ENCODE data around the gene DSTYK. TPM values are rescaled to one million over a fixed set of nuclear protein-coding genes. Genes with fewer than 3 reads are reported as not detected.

Gene DSTYK
- total RNA-seq, 4 donors from 2014 or later, result 2.2 to 9.8 (median 6.5) TPM

DNA sequence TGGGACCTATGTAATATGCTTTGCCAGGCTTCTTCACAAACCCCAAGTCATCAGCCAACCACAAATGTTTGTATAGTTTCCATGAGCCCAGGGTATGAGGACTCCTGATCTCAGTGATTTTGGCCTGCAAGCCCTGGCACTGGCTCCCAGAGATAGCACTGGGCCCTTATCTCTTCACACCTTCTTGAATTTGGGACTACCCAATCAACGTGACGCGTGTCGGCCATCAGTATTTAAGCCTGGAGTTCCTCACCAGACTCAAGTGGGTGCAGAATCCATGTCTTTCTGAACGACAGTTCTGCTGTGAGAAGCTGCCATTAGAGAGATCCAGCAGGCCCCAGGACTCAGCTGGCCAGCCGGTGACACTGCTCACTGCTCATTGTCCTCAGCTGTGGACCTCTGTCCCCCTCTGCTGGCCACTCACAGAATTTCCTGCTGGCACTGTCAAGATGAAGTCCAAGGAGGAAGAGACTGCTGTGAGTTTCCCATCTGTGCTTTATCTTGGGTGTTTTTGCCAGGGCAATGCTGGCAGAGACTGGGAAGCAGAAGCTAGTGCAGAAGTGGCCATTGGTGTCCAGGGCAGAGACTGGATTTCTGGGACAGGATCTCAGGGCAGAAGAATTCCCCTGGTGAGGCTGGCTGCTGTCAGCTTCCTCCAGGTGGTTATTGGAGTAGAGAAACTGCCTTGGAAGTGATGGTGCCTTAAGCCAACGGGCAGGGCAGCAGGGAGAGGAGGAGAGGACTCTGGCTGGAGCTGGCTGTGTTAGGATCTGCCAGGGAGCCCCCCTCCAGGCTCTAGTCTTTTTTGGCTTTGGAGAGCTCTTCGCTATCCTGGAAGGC, 44.7 kb upstream of the DSTYK start:
- no peaks in the 10 kb centered on the region for H3K27me3 ChIP-seq
- 32% methylated on average over 8 of the region's 8 CpGs; no CpG with 5 or more reads in 1 of the 2 donors for whole genome bisulfite sequencing, 2 donors (ENCODE audit: low coverage in 1 of 2)
- H3K27ac ChIP-seq, result peak overlapping the region in 1 of 4 donors; percentile 22
- TF ChIP-seq POLR2AphosphoS5 (IDR thresholded peaks at IDR 0.05), result peak in 1 of 3 donors; percentile 7
- no peak for TF ChIP-seq EP300 (IDR thresholded peaks at IDR 0.05; ENCODE audit: low read depth)
- TF ChIP-seq, protein P1, sequence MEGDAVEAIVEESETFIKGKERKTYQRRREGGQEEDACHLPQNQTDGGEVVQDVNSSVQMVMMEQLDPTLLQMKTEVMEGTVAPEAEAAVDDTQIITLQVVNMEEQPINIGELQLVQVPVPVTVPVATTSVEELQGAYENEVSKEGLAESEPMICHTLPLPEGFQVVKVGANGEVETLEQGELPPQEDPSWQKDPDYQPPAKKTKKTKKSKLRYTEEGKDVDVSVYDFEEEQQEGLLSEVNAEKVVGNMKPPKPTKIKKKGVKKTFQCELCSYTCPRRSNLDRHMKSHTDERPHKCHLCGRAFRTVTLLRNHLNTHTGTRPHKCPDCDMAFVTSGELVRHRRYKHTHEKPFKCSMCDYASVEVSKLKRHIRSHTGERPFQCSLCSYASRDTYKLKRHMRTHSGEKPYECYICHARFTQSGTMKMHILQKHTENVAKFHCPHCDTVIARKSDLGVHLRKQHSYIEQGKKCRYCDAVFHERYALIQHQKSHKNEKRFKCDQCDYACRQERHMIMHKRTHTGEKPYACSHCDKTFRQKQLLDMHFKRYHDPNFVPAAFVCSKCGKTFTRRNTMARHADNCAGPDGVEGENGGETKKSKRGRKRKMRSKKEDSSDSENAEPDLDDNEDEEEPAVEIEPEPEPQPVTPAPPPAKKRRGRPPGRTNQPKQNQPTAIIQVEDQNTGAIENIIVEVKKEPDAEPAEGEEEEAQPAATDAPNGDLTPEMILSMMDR (IDR thresholded peaks at IDR 0.05), result peak; percentile 94 to 99 (median 97)
- peaks cover 0 to 16% (median 0%) of the 10 kb centered on the region in 4 donors for H3K4me1 ChIP-seq
- H3K4me3 ChIP-seq, result no peak overlapping the region
- intact Hi-C loops (cut with DNase I; ENCODE audit: low total_unique reads) (loop anchor here (10.0 kb wide), 1 partner anchor 111 kb away; no protein-coding TSS in a partner anchor), in situ Hi-C loops (cut with MboI; ENCODE audit: low pct_ligation_motif_present in 1 of 4, low pct_unique_long_range_greater_than_20kb in 1 of 4, low sequenced_read_pairs in 3 of 4) (loop anchor here in 2 of 4 donors (10.0 kb wide), 2 partner anchors 271 to 281 kb away; no protein-coding TSS in a partner anchor)
- DNase-seq, result peak; percentile 93
- H3K9me3 ChIP-seq, result no peaks in the 10 kb centered on the region
- no peaks in the 10 kb centered on the region for H3K36me3 ChIP-seq

- no peak for DNase-seq
- Histone ChIP-seq H3K27ac (peak overlapping the region in 1 of 4 donors; percentile 12), H3K36me3 (no peaks in the 10 kb centered on the region), H3K4me3 (no peak overlapping the region), H3K9me3 (no peaks in the 10 kb centered on the region), H3K27me3 (no peaks in the 10 kb centered on the region), H3K4me1 (peaks cover 21 to 43% (median 27%) of the 10 kb centered on the region in 4 donors)
- in situ Hi-C loops (cut with MboI; ENCODE audit: low pct_ligation_motif_present in 1 of 4, low pct_unique_long_range_greater_than_20kb in 1 of 4, low sequenced_read_pairs in 3 of 4), result loop anchor here in 2 of 4 donors (10.0 kb wide), 2 partner anchors 267 to 277 kb away; no protein-coding TSS in a partner anchor
- no peak for TF ChIP-seq EP300 (IDR thresholded peaks at IDR 0.05; ENCODE audit: low read depth)
- TF ChIP-seq POLR2AphosphoS5 (IDR thresholded peaks at IDR 0.05), result no peak
- no peak for TF ChIP-seq POLR2A (IDR thresholded peaks at IDR 0.05)
- TF ChIP-seq, protein P1 (IDR thresholded peaks at IDR 0.05), result no peak
- intact Hi-C loops (cut with DNase I; ENCODE audit: low total_unique reads), result loop anchor here (10.0 kb wide), 1 partner anchor 107 kb away; no protein-coding TSS in a partner anchor
- 82 to 84% methylated on average over 4 to 5 of the region's 5 CpGs for WGBS, 2 donors (ENCODE audit: low coverage in 1 of 2)
Measured at GRCh38 chr1:205251576-205251975, 40.1 kb upstream of the DSTYK start.

DNA sequence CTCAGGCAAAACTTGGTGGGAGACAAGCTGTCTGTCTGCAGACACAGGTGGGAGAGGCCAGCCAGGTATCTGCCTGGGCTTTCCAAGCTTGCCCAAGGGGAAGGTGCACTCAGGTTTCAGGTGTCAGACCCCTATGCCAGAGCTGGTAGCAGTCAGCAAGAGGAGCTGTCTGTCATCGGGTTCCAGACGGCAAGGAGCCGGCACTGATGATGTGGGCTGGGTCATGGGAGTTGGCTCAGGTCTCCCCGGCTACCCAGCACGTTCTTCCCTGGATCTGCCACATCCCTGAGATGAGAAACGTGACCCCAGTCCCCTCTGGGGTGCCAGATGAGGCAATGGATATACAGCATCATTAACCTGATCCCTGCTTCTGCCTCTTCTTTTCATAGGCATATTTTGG, 39.2 kb upstream of the DSTYK start:
- DNase-seq, result no peak
- H3K9me3 ChIP-seq, result no peaks in the 10 kb centered on the region
- H3K27me3 ChIP-seq, result no peaks in the 10 kb centered on the region
- no peak overlapping the region for H3K27ac ChIP-seq
- TF ChIP-seq, protein P1 (IDR thresholded peaks at IDR 0.05), result no peak
- TF ChIP-seq EP300 (IDR thresholded peaks at IDR 0.05; ENCODE audit: low read depth), result no peak
- no peak for TF ChIP-seq POLR2AphosphoS5 (IDR thresholded peaks at IDR 0.05)
- TF ChIP-seq POLR2A (IDR thresholded peaks at IDR 0.05), result no peak
- peaks cover 21 to 35% (median 27%) of the 10 kb centered on the region in 4 donors for H3K4me1 ChIP-seq
- WGBS, 2 donors (ENCODE audit: low coverage in 1 of 2), result 80% methylated on average over 6 of the region's 6 CpGs; no CpG with 5 or more reads in 1 of the 2 donors
- no peak overlapping the region for H3K4me3 ChIP-seq
- H3K36me3 ChIP-seq, result no peaks in the 10 kb centered on the region
- in situ Hi-C loops (cut with MboI; ENCODE audit: low pct_ligation_motif_present in 1 of 4, low pct_unique_long_range_greater_than_20kb in 1 of 4, low sequenced_read_pairs in 3 of 4), result loop anchor here in 2 of 4 donors (10.0 kb wide), 2 partner anchors 266 to 276 kb away; no protein-coding TSS in a partner anchor
- intact Hi-C loops (cut with DNase I; ENCODE audit: low total_unique reads), result loop anchor here (10.0 kb wide), 1 partner anchor 106 kb away; no protein-coding TSS in a partner anchor

GRCh38 chr1:205249651-205250050, 38.1 kb upstream of the DSTYK start:
- in situ Hi-C loops (cut with MboI; ENCODE audit: low pct_ligation_motif_present in 1 of 4, low pct_unique_long_range_greater_than_20kb in 1 of 4, low sequenced_read_pairs in 3 of 4) (loop anchor here in 3 of 4 donors (10.0 kb wide), 2 partner anchors 265 to 275 kb away; no protein-coding TSS in a partner anchor), intact Hi-C loops (cut with DNase I; ENCODE audit: low total_unique reads) (loop anchor here (10.0 kb wide), 1 partner anchor 105 kb away; no protein-coding TSS in a partner anchor)
- TF ChIP-seq POLR2AphosphoS5 (IDR thresholded peaks at IDR 0.05) (no peak), POLR2A (IDR thresholded peaks at IDR 0.05) (no peak), EP300 (IDR thresholded peaks at IDR 0.05; ENCODE audit: low read depth) (no peak)
- TF ChIP-seq, protein P1 (IDR thresholded peaks at IDR 0.05), result no peak
- peaks cover 21 to 35% (median 27%) of the 10 kb centered on the region in 4 donors for H3K4me1 ChIP-seq
- no peak for DNase-seq
- H3K36me3 ChIP-seq, result no peaks in the 10 kb centered on the region
- no peaks in the 10 kb centered on the region for H3K9me3 ChIP-seq
- no peaks in the 10 kb centered on the region for H3K27me3 ChIP-seq
- 60% methylated on average over 4 of the region's 4 CpGs; no CpG with 5 or more reads in 1 of the 2 donors for WGBS, 2 donors (ENCODE audit: low coverage in 1 of 2)
- no peak overlapping the region for H3K4me3 ChIP-seq
- H3K27ac ChIP-seq, result peak overlapping the region in 3 of 4 donors; percentile 22 to 67 (median 63)
